Left lobe of liver (tissue), 2 donors: Measurements from ENCODE around the gene CRKL. TPM values are rescaled to one million over a fixed set of nuclear protein-coding genes. Genes with fewer than 3 reads are reported as not detected.

Experiments
- ATAC-seq: fragments of 200-7000 bp; cut with Tn5 transposase; one replicate; pipeline ENCODE4 v1.9.1; 2020; ENCODE audit warnings: mild to moderate bottlenecking, moderate library complexity
- DNase-seq: peaks from one replicate; pipeline ENCODE4 v3.0.0-alpha.2; 2020; ENCODE audit warnings: low spot score
- total RNA-seq: library from RNA; stranded (reverse); gene quantifications from one replicate; pipeline ENCODE4 v1.2.1, GENCODE V29; 2021
- donor health status: DM: no; HTN: no; CAD: no; lungs with moderate emphysema.
- donor health status: DM: no; HTN: yes; CAD: no.

CRKL gene
- total RNA-seq, 1 donor from 2014 or later, result 41.4 TPM

DNA sequence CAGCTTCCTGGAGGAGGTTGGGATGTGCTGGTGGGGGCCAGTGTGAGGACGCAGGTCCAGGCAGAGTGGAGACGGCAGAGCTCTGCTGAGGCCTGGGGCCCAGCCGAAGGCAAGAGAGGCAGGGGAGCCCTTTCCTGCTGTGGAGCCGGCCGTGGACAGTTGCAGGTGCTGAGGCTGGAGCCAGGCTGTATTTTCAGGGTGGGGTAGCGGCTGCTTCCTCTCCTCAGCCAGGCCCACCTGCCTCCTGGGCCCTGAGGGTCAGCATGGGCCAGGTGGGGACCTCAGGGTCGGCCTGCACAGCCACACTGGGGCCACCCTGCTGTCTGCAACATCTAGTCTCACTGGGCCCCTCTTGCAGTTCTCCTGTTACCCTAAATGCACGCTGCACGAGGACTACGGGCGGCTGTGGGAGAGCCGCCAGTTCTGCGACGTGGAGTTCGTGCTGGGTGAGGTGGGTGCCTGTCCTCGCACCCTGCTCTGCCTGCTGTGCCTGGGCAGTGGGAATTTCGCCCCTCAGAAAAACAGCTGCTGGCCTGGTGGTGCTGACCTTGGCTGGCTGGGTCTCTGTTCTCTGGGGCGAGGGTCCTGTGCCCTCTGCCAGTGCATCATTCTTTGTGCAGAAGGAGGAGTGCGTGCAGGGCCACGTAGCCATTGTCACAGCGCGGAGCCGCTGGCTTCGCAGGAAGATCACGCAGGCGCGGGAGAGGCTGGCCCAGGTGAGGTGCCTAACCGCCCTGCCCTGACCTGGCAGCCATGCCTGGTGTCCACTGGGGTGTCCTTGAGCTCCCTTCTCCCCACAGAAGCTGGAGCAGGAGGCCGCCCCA lies 76.3 kb downstream of the CRKL start:
- DNase-seq (no peak), ATAC-seq (no peak)

DNA sequence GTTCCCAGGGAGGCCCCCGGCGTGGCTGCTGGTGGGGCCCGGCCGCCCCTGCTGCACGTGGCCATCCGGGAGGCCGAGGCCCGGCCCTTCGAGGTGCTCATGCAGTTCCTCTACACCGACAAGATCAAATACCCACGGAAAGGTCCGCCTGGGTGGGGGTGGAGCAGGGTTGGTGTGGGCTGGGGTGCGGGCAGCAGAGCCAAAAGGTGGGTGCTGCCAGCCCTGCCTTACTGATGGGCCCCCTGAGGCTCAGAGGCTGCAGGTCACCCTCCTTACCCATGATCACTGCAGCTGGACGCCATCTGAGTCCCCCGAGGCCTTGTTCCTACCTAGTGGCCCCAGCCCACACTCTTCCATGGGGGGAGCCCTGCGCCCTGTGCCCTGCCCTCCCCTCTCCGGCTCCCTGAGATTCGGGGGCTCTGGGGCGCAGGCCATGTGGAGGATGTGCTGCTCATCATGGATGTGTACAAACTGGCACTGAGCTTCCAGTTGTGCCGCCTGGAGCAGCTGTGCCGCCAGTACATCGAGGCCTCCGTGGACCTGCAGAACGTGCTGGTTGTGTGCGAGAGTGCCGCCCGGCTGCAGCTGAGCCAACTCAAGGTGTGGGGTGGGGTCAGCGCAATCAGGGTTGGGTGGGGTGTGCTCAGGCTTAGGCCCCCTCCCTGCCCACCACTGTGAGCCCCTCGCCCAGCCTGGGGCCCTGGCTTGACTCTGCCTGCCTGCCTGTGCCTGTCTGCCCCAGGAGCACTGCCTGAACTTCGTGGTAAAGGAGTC lies 77.1 kb downstream of the CRKL start:
- DNase-seq, result no peak

DNA sequence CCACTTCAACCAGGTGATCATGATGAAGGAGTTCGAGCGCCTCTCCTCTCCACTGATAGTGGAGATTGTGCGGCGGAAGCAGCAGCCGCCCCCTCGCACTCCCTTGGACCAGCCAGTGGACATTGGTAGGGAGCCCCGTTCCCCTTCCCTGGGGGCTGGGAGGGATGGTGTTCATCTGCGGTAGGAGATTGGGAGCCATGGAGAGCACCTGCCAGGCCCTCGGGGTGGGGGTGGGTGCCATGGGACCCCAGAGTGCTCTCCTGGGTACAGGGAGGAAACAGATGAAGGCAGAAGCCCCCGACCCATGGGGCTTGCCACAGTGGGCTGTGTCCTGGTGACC lies 77.7 kb downstream of the CRKL start:
- DNase-seq (no peak), ATAC-seq (no peak)

More for the DNA sequence above, 77.1 kb downstream of the CRKL start:
- no peak for ATAC-seq

DNA sequence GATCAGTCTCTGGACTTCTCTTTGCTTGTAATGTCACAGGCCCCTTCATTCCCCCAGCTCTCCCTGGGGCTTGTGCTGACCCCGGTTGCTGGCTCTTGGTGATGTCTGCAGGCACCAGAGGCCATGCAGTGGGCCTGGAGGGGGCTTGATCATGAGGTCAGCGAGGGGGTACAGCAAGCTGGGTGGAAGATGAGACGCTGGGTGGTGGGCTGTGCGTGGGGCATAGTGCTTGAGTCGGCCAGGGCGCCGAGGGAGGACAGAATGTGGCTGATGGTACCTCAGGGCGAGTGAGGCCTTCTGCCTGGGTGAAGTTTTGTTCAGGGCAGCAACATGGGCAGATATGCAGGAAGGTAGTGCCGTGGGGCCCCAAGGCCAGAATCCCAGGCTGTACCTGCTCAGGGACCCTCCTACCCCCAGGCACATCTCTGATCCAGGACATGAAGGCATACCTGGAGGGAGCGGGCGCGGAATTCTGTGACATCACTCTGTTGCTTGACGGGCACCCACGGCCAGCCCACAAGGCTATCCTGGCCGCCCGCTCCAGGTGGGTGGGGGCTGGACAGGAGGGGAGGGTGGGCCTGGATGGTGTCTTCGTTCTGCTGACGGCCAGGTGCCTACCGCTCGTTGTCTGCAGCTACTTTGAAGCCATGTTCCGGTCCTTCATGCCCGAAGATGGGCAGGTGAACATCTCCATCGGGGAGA lies 78.3 kb downstream of the CRKL start:
- ATAC-seq (no peak), DNase-seq (no peak)

DNA sequence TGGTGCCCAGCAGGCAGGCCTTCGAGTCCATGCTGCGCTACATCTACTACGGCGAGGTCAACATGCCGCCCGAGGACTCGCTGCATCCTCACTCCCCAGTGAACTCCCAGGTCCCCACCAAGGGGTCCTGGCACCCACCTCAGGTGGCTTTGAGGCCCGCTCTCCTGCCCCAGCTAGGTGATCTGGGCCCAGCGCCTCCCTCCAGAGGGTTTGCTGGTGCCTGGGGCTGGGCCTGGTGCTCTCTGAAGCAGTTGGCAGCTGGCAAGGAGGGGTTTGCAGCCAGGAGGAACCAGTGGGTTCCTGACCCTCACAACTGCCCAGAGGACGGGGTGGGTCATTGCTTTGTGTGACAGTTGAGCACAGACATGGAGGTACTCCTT lies 78.8 kb downstream of the CRKL start:
- ATAC-seq, result no peak
- no peak for DNase-seq

DNA sequence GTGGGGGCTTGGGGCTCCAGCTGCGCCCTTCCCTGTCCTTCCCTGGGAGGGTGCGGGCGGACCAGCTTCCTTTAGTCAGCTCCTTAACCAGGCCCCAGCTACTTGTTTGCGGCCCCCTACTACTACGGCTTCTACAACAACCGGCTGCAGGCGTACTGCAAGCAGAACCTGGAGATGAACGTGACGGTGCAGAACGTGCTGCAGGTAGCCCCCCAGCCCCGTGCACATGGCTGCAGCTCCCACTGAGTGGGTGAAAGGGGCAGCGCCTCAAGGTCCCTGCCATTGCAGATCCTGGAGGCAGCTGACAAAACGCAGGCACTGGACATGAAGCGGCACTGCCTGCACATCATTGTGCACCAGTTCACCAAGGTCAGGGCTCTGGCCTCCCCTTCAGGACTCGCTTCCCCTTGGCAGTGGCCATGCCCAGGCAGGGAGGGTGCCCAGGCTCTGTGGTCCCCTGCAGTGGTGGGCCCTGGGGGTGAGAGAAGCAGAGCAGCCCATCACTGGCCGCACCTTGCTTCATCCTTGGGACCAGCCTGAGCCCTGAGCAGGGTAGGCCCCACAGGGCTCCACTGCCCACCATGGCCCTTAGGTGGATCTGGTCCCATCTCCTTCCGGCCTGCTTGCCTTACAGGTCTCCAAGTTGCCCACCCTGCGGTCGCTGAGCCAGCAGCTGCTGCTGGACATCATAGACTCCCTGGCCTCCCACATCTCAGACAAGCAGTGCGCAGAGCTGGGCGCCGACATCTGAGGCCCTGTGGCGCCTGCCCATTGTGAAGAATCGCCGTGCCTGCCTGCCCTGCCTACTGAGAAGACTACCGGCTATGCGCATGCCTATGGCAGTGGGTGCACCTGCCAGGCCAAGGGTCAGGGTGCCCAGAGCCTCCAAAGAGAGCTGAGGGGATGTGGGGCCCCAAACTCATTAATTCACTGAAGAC lies 79.7 kb downstream of the CRKL start:
- DNase-seq (no peak), ATAC-seq (no peak)

DNA sequence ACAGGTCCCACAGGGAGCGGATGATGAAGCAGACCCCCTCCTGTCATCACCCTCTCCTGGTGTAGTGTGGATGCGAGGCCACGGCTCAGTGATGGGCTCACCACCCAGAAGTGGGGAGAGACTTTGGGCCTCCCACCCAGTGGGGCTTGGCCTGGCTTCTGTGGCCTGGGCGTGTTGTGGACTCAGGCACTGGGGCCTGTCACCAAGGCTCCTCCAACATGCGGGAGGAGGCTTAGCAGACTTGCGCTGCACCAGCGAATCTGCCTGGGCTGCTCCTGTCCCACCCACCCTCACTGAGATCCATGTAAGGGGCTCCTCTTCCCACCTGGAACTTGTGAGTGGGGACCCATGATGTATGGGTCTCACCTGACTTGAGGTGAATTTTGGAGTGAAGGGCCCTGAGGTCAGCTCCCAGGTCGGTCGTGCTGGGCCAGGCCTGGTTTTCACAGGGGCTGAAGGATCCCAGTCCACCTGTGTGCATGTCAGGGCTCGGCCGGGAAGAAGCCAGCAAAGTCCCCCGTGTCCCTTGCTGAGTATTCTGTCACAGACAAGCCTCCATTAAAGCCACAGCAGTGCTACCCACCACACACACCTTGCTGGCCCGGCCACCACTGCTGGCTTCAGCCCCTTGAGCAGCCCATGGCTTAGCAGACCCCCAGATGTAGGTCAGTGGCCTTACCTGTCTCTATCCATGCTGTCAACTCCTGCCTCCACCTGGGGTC lies 80.5 kb downstream of the CRKL start:
- no peak for DNase-seq
- no peak for ATAC-seq

DNA sequence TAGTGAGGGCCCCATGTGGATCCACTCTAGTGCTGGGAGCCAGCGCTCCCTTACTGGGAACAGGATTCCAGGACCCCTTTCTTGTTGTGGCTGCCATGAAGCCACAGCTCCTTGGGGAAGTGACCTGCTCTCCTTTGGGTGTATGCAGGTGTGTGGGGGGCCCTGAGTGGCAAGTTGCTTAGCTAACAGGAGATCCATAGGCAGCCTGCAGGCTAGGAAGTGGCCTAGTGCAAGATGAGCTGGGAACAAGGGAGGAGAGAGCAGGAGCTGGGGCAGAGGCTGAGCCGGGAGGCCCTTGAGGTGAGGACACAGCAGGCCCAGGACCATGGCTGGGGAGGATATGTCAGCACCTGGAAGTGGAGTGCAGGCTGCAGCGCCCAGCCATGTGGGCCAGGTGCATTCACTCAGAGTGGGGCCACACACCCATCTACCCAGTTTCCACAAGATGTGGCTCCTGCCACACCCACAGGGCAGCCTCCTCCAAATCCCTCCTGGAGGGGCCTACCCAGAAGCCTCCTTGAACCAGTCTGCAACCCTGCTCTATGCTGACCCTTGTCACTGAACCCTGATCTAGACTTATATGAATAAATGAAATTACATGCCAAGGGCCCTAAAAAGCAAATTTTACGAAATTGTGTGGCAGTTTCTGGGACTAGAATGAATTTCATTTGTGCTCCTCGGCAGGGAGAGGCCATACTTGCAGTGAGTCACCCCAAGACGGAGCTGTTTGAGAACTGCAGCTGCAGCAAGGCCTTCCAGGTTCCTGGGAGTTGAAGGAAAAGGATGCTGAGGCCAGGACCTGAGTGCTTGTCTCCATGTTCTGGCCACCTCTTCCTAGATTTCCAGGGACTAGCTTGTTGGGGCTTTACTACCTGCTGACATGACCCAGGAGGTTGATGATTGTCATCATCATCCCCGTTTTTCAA lies 81.5 kb downstream of the CRKL start:
- ATAC-seq (no peak), DNase-seq (no peak)

DNA sequence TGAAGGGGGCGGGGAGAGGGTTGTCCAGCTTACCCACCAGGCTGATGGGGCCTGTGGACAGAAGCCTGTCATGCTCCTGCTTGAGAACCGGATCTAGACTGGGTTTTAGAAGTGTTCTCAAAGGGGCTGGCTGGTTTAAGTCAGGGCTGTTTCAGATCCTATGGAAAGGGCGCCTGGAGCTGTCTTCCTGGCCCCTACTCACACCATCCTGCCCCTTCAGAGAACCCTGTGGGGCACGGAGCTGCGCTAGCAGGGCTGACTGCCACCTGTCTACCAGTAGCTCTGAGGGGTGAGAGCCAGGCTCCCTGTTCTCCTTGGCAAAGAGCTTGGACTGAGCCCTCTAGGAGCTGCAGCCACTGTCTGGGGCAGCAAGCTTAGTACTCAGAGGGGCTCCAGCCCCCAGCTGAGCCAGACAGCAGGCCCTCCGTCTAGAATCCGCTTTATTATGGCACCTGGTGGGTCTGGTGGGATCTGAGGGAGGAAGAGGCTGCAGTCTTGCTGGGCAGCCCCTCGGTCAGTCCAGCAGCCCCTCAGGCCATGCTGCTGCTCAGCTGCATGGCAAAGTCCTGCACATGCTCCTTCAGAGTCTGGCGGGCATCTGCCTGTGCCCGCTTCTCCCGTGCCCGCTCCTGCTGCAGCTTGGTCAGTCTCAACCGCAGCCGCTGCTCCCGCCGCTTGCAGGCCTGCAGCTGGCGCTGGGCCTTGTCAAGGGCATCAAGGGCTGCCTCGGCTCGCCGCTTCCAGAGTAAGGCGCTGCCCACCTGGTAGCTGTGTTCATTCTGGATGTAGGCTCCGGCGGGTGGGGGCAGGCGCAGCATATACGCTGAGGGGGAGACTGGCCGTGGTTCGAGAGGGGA lies 82.4 kb downstream of the CRKL start:
- no peak for DNase-seq
- ATAC-seq, result no peak

DNA sequence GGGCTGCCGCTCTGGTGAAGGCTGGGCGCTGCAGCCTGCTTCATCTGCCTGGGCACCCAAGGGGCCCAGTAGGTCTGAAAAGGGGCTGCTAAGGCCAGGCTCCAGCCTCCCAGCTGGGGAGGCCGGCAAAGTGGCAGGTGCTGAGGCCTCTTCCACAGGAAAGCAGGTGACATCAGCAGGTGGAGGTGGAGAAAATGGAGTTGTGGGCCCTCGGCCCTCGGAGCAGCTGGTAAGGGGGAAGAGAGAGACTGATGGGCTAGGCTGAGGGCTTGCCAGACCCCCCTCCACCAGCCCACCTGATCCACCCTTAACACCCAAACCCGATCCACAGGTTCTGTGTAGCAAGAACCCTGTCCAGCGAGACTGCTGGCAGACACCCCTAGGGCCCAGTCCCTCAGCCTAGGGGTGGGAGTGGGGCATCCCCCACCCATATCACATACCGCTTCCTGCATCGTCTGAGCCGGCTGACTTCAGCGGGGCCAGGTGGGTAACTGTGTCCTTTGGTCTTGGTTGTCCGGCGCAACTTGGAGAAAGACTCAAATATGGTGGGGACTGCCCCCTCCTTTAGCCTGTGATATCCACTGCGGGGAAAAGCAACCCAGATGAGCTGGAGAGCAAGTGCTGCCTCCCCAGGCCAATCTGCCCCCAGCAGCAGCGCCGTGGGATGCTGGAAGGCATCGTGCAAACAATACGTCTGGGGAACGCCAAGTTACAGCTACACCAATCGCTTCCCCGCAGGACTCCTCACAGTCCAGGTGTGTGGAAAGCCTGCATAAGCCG lies 83.2 kb downstream of the CRKL start:
- DNase-seq (no peak), ATAC-seq (no peak)

DNA sequence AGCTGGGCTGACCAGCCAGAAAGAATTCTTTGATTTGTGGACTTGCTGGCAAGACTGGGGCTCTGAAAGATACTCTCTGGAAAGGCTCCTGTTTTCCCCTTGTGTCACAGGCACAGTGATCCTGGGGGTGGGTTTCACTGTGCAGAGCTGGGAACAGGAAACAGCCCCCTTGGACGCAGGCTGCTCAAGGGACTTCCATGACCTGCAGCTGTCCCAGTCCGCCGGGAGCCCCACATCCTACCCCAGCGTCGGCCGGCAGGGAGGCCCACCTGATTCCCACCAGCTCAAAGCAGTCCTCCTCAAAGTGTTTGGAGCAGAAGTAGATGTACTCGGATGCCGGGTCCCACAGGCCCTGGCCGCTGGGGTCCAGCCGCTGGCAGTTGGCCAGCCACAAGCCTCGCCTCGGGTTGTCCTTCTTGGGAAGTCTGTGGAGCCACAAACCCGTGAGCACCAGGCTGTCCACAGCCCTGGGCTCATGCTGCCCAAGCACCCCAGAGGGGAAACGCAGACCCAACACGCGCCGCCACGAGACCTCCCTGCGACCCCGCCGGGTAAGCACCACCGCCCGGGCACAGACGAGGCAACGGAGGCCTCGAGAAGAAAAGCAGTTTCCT lies 83.9 kb downstream of the CRKL start:
- ATAC-seq (no peak), DNase-seq (no peak)

DNA sequence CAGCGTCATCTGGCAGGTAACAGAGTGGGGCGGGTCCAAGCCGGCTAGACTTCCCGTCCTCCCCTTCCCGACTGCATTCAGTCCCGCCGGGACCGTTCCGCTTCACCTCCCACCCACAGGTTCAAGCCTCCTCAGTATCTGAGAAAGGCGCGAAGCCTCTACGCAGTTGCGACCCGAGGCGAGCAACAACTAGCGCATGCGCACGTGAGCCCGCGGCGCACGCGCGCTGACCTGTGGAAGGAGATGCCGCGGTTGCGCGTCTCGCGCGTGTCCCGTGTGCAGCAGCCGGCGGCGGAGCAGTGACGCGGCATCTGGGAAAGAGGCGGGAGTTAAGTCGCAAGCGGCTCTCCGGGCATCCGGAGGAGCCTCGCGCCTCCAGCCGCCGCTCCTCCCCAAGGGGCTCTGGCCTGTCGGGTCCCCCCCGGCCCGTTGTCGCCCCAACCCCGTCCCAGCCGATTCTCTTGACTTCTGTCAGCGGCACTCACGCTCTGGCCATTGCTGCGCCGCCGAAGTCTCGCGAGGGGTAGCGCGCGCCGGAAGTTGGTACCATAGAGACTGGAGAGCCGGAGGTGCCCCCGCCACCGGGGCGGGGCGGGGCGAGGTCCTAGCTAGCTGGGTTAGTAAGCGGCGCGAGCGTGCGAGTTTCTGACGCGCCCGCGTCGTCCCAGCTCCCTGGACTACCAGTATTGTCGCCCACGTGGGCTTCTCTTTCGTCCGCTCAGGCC lies 84.6 kb downstream of the CRKL start, which contains the start of gene THAP7:
Gene THAP7, minus strand, starts transcription at position 518 of the 725 bp plus-strand sequence. Its CDS starts 207 bp downstream, at position 311.
- peak; percentile 91 for ATAC-seq
- peak; percentile 97 for DNase-seq
